B cell (primary cell): ENCODE measurements around the gene ANXA4.

Experiments used
- CTCF ChIP-seq: fragments of 200-600 bp; IDR thresholded peaks from one replicate; pipeline ENCODE4 v1.8.0; 2022; ENCODE audit warnings: antibody characterized with exemption, mild to moderate bottlenecking
- EZH2 ChIP-seq: IDR thresholded peaks from 2 replicates; pipeline ENCODE4 v1.6.1; 2012; ENCODE audit warnings: borderline replicate concordance, low read depth, mild to moderate bottlenecking, moderate library complexity, low read length; ENCODE audit not compliant: insufficient read depth, poor library complexity, severe bottlenecking

GRCh38 chr2:69721022-69721421, 20.9 kb upstream of the ANXA4 start:
- TF ChIP-seq CTCF (no peak), EZH2 (no peak)
